Bronchus fibroblast of lung (primary cell): ENCODE results near the gene RIPOR1. TPM values are rescaled to one million over a fixed set of nuclear protein-coding genes. Genes with fewer than 3 reads are reported as not detected.

Experiments used
- total RNA-seq: library from RNA; depleted of rRNA; stranded (reverse); fragments of >200 nt; gene quantifications from 2 replicates; pipeline ENCODE4 v1.2.3, GENCODE V29; 2015

RIPOR1 gene
- 15.3 and 20.4 TPM in 2 replicates for total RNA-seq

GRCh38 chr16:67528222-67528869 lies at the start of gene RIPOR1:
TSS of gene RIPOR1 (plus strand) at chr16:67528829. CDS start at chr16:67538447, 9,618 bp downstream.

GRCh38 chr16:67480833-67481560 lies 47.6 kb upstream of the RIPOR1 start, which contains the start of gene ATP6V0D1:
TSS of gene ATP6V0D1 (minus strand) at chr16:67481157. CDS start at chr16:67481086, 71 bp downstream.

GRCh38 chr16:67483150-67483549 lies 45.5 kb upstream of the RIPOR1 start, which contains the start of gene AGRP:
TSS of gene AGRP (minus strand) at chr16:67483547. CDS start at chr16:67483398, 149 bp downstream.

GRCh38 chr16:67562526-67562917 lies 33.9 kb downstream of the RIPOR1 start, which contains the start of gene CTCF:
TSS of gene CTCF (plus strand) at chr16:67562526. CDS start at chr16:67610833, 48,307 bp downstream.

Other genes with a start within 250 kb of the RIPOR1 start
- gene PLEKHG4, start 249.3 kb upstream of the RIPOR1 start, total RNA-seq, result 20.4 and 26.4 TPM in 2 replicates
- not detected in 2 replicates for gene KCTD19, start 202.1 kb upstream of the RIPOR1 start, total RNA-seq
- under 0.01 TPM in 1 of 2 replicates, not detected in the other for gene LRRC36, start 202.0 kb upstream of the RIPOR1 start, total RNA-seq
- gene TPPP3, start 135.3 kb upstream of the RIPOR1 start, total RNA-seq, result 0.15 and 0.34 TPM in 2 replicates
- 4.6 and 7.9 TPM in 2 replicates for gene ZDHHC1, start 112.4 kb upstream of the RIPOR1 start, total RNA-seq
- gene HSD11B2, start 97.7 kb upstream of the RIPOR1 start, total RNA-seq, result not detected in 2 replicates
- gene ATP6V0D1, start 47.7 kb upstream of the RIPOR1 start, total RNA-seq, result 106 and 112 TPM in 2 replicates
- gene AGRP, start 45.3 kb upstream of the RIPOR1 start, total RNA-seq, result not detected in 2 replicates
- gene CTCF, start 33.7 kb downstream of the RIPOR1 start, total RNA-seq, result 19.9 and 20.5 TPM in 2 replicates
- gene CARMIL2, start 116.3 kb downstream of the RIPOR1 start, total RNA-seq, result 0.15 and 0.34 TPM in 2 replicates
- gene ACD, start 131.4 kb downstream of the RIPOR1 start, total RNA-seq, result 41.9 and 47.7 TPM in 2 replicates
- gene PARD6A, start 132.1 kb downstream of the RIPOR1 start, total RNA-seq, result 1.8 and 3.0 TPM in 2 replicates
- gene ENKD1, start 137.9 kb downstream of the RIPOR1 start, total RNA-seq, result 16.5 and 17.7 TPM in 2 replicates
- 3.5 and 4.9 TPM in 2 replicates for gene C16orf86, start 138.0 kb downstream of the RIPOR1 start, total RNA-seq
- 11.0 and 12.1 TPM in 2 replicates for gene GFOD2, start 190.5 kb downstream of the RIPOR1 start, total RNA-seq